Measurements from ENCODE around the gene GPR42. TPM values are rescaled to one million over a fixed set of nuclear protein-coding genes. Genes with fewer than 3 reads are reported as not detected.

GPR42 gene
- total and polyA plus RNA-seq, 5 donors from 2014 or later, result not detected

DNA sequence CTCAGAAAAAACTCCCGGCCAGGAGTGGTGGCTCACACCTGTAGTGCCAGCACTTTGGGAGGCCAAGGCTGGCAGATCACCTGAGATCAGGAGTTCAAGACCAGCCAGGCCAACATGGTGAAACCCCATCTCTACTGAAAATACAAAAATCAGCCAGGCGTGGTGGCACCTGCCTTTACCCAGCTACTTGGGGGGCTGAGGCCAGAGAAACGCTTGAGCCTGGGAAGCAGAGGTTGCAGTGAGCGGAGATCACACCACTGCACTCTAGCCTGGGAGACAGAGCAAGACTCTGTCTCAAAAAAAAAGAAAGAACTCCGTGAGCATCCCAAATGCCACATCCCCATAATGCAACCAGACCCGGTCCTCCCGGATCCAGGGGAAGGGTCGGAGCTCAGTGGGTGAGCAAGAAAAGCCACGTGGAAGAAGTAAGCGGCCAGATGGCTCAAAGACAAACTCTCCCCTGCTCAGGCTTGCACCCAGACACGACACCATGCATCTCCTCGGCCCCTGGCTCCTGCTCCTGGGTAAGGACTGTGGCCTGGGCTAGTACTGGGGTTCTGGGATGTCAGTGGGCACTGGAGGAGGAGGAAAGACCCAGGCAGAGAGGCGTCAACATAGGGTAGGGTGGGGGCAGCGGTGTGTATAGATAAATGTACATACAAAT is 39.2 kb upstream of the GPR42 start:
- no peak for DNase-seq
- Histone ChIP-seq H3K4me1 (ENCODE audit: control insufficient read depth, insufficient read depth, low read length, poor library complexity, severe bottlenecking) (no peaks in the 10 kb centered on the region), H3K36me3 (ENCODE audit: control insufficient read depth, insufficient read depth, low read length) (no peaks in the 10 kb centered on the region), H3K27ac (ENCODE audit: insufficient read depth, low read length, poor library complexity, severe bottlenecking) (no peak overlapping the region), H3K4me3 (ENCODE audit: low read depth, low read length) (no peak overlapping the region), H3K27me3 (ENCODE audit: control insufficient read depth, insufficient read depth, low read length) (no peaks in the 10 kb centered on the region), H3K9me3 (ENCODE audit: control insufficient read depth in 2 of 2, low read length in 2 of 2) (no peaks in the 10 kb centered on the region)
- peaks cover 19% of the 10 kb centered on the region for H3K27me3 Mint-ChIP-seq
- peaks cover 0 to 6% (median under 1%) of the 10 kb centered on the region in 4 donors for H3K4me1 Mint-ChIP-seq
- no peak overlapping the region for H3K4me3 Mint-ChIP-seq
- ATAC-seq (ENCODE audit: low read depth in 2 of 2), result no peak
- no peak overlapping the region for H3K27ac Mint-ChIP-seq
- no peaks in the 10 kb centered on the region for H3K36me3 Mint-ChIP-seq
- no peaks in the 10 kb centered on the region for H3K9me3 Mint-ChIP-seq

DNA sequence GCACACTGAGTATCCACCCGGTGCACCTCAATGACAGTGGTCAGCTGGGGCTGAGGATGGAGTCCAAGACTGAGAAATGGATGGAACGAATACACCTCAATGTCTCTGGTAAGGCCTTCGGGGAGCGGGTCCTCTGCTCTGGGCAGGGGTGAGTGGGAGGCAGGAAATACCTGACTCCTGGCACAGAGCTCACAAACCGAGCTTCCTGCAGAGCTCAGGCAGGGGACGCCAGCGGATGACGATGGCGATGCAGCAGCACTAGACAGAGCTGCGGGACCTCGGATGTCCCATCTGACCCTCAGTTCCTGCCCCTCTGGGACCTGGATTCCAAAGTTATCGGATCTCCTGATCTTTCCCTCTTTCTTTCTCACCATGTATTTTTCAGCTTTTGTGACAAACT is 38.1 kb upstream of the GPR42 start:
- Mint-ChIP-seq H3K9me3 (no peaks in the 10 kb centered on the region), H3K36me3 (no peaks in the 10 kb centered on the region), H3K27ac (no peak overlapping the region), H3K4me1 (peaks cover 0 to 6% (median under 1%) of the 10 kb centered on the region in 4 donors), H3K27me3 (peaks cover 19% of the 10 kb centered on the region), H3K4me3 (no peak overlapping the region)
- peak in 2 of 3 donors; percentile 15 to 23 for DNase-seq
- Histone ChIP-seq H3K36me3 (ENCODE audit: control insufficient read depth, insufficient read depth, low read length) (no peaks in the 10 kb centered on the region), H3K4me3 (ENCODE audit: low read depth, low read length) (no peak overlapping the region), H3K9me3 (ENCODE audit: control insufficient read depth in 2 of 2, low read length in 2 of 2) (no peaks in the 10 kb centered on the region), H3K27ac (ENCODE audit: insufficient read depth, low read length, poor library complexity, severe bottlenecking) (no peak overlapping the region), H3K27me3 (ENCODE audit: control insufficient read depth, insufficient read depth, low read length) (no peaks in the 10 kb centered on the region), H3K4me1 (ENCODE audit: control insufficient read depth, insufficient read depth, low read length, poor library complexity, severe bottlenecking) (no peaks in the 10 kb centered on the region)
- ATAC-seq (ENCODE audit: low read depth in 2 of 2), result peak; percentile 53 to 65

DNA sequence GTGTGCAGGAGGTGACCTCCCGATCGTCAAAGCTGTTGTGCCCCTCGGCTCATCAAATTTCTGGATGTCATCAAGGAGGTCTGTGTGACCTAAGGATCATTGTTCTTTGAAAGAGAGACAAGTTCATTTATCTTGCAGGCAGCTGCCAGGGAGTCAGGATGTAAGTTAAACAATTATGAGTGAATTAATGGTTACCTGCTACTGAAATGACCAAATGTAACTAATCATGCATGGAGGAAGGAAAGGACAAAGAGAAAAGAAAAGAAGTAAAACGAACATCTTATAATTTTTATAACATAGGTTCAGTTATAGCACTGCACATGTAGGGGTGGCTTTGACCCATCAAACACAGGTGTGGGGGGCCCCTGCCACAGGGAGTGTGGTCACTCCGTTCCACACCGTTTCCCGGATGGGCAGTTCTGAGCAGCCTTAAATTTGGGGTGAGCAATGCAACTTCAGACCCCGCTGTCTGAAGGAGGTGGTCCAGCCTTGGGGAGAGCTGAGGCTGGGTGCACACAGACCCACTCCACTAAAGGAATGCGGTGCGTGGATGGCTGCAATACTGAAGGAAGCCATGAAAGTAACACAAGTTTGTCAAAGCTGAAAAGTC is 36.6 kb upstream of the GPR42 start:
- Histone ChIP-seq H3K9me3 (ENCODE audit: control insufficient read depth in 2 of 2, low read length in 2 of 2) (no peaks in the 10 kb centered on the region), H3K27me3 (ENCODE audit: control insufficient read depth, insufficient read depth, low read length) (no peaks in the 10 kb centered on the region), H3K27ac (ENCODE audit: insufficient read depth, low read length, poor library complexity, severe bottlenecking) (no peak overlapping the region), H3K4me3 (ENCODE audit: low read depth, low read length) (no peak overlapping the region), H3K36me3 (ENCODE audit: control insufficient read depth, insufficient read depth, low read length) (no peaks in the 10 kb centered on the region), H3K4me1 (ENCODE audit: control insufficient read depth, insufficient read depth, low read length, poor library complexity, severe bottlenecking) (no peaks in the 10 kb centered on the region)
- H3K4me1 Mint-ChIP-seq, result peaks cover 0 to 6% (median 0%) of the 10 kb centered on the region in 4 donors
- H3K4me3 Mint-ChIP-seq, result no peak overlapping the region
- no peaks in the 10 kb centered on the region for H3K9me3 Mint-ChIP-seq
- H3K27ac Mint-ChIP-seq, result no peak overlapping the region
- H3K27me3 Mint-ChIP-seq, result peaks cover 9% of the 10 kb centered on the region
- no peaks in the 10 kb centered on the region for H3K36me3 Mint-ChIP-seq
- ATAC-seq (ENCODE audit: low read depth in 2 of 2), result no peak
- DNase-seq, result no peak

DNA sequence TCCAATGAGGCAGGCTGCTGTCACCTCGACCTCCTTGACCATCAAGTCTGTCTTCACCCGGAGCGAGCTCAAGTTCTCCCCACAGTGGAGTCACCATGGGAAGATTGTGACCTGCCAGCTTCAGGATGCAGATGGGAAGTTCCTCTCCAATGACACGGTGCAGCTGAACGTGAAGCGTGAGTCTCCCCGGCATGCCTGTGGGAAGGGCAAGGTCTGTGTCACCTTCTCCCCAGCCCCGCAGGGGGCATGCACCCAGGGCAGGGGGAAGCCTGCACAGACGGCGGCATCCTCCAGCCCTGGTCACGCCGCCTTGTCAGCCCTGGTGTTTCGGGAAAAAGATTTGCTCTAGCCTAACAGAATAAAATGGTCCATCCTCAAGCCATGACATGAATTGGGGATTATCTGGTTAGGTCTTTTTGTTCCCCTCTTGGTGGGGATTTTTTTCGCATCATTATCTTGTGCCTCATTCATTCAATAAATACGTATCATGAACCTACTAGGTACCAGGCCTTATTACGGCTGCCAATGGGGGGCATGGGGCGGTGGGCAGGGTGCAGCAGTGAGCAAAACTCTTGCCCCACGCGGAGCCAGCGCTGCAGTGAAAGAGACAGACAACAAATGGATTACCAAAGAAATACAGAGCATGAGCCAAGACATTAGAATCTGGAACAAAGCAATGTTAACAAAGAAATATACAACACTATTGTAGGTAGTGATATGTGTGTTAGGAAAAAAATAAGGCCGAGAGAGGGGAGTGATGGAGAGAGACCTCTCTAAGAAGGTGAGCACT is 34.5 kb upstream of the GPR42 start:
- DNase-seq (no peak), ATAC-seq (ENCODE audit: low read depth in 2 of 2) (no peak)
- Mint-ChIP-seq H3K9me3 (no peaks in the 10 kb centered on the region), H3K36me3 (no peaks in the 10 kb centered on the region), H3K27me3 (peaks cover 9% of the 10 kb centered on the region), H3K27ac (no peak overlapping the region), H3K4me1 (peaks cover 0 to 6% (median 0%) of the 10 kb centered on the region in 4 donors), H3K4me3 (no peak overlapping the region)
- Histone ChIP-seq H3K9me3 (ENCODE audit: control insufficient read depth in 2 of 2, low read length in 2 of 2) (no peaks in the 10 kb centered on the region), H3K4me1 (ENCODE audit: control insufficient read depth, insufficient read depth, low read length, poor library complexity, severe bottlenecking) (no peaks in the 10 kb centered on the region), H3K36me3 (ENCODE audit: control insufficient read depth, insufficient read depth, low read length) (no peaks in the 10 kb centered on the region), H3K27ac (ENCODE audit: insufficient read depth, low read length, poor library complexity, severe bottlenecking) (no peak overlapping the region), H3K27me3 (ENCODE audit: control insufficient read depth, insufficient read depth, low read length) (no peaks in the 10 kb centered on the region), H3K4me3 (ENCODE audit: low read depth, low read length) (no peak overlapping the region)

DNA sequence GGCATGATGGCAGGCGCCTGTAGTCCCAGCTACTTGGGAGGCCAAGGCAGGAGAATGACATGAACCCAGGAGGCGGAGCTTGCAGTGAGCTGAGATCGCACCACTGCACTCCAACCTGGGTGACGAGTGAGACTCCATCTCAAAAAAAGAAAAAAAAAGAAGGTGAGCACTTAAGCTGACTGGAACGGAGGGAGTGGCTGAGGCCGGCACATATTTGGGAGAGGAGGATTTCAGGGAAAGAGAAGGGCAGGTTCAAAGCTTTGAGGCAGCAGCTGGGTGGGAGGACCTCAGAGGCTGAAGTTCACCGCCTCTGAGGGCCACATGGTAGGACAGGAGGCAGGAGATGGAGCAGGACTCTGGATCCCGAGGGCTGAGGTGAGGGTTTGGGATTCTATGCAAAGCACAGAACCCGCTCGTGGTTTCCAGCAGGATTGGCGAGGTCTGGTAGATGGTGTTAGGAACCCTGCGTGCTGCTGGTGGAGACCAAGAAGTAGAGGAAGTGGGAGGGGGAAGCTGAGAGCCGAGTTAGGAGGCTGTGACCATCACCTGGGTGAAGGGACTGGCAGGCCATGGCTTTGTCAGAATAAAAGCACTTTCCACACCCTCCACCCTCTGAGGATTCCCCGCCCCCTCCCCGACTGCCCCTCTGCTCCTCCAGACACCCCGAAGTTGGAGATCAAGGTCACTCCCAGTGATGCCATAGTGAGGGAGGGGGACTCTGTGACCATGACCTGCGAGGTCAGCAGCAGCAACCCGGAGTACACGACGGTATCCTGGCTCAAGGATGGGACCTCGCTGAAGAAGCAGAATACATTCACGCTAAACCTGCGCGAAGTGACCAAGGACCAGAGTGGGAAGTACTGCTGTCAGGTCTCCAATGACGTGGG is 33.5 kb upstream of the GPR42 start:
- ATAC-seq (ENCODE audit: low read depth in 2 of 2), result no peak
- no peak overlapping the region for H3K4me3 ChIP-seq (ENCODE audit: low read depth, low read length)
- no peak overlapping the region for H3K4me3 Mint-ChIP-seq
- H3K9me3 Mint-ChIP-seq, result no peaks in the 10 kb centered on the region
- H3K27ac Mint-ChIP-seq, result no peak overlapping the region
- H3K27ac ChIP-seq (ENCODE audit: insufficient read depth, low read length, poor library complexity, severe bottlenecking), result no peak overlapping the region
- no peaks in the 10 kb centered on the region for H3K36me3 Mint-ChIP-seq
- H3K36me3 ChIP-seq (ENCODE audit: control insufficient read depth, insufficient read depth, low read length), result no peaks in the 10 kb centered on the region
- no peaks in the 10 kb centered on the region for H3K4me1 ChIP-seq (ENCODE audit: control insufficient read depth, insufficient read depth, low read length, poor library complexity, severe bottlenecking)
- H3K9me3 ChIP-seq (ENCODE audit: control insufficient read depth in 2 of 2, low read length in 2 of 2), result no peaks in the 10 kb centered on the region
- no peak for DNase-seq
- H3K4me1 Mint-ChIP-seq, result peaks cover 0 to 6% (median 0%) of the 10 kb centered on the region in 4 donors
- no peaks in the 10 kb centered on the region for H3K27me3 ChIP-seq (ENCODE audit: control insufficient read depth, insufficient read depth, low read length)
- peaks cover 12% of the 10 kb centered on the region for H3K27me3 Mint-ChIP-seq

DNA sequence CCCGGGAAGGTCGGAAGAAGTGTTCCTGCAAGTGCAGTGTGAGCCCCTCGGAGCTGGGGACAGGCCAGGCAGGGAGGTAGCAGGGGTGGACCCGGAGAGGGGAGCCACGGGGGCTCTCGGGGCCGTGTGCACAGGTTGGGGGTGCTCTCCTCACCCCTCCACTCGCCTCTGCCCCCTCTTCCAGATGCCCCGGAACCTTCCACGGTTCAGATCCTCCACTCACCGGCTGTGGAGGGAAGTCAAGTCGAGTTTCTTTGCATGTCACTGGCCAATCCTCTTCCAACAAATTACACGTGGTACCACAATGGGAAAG is 32.9 kb upstream of the GPR42 start:
- H3K36me3 ChIP-seq (ENCODE audit: control insufficient read depth, insufficient read depth, low read length), result no peaks in the 10 kb centered on the region
- H3K27ac Mint-ChIP-seq, result no peak overlapping the region

DNA sequence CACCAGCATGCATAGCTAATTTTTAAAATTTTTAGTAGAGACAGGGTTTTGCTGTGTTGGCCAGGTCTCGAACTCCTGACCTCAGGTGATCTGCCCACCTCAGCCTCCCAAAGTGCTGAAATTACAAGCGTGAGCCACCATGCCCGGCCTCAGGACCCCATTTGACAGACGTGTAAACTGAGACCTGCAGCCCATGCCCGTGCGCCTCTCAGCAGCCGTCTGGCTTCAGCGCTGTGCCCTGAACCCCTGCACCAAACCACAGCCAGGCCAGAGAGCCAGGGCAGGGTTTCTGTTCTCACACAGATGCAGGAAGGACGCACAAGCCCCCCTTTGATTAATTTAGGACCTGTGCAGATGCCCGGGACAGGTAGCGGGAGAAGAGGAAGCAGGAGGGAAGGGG is 30.4 kb upstream of the GPR42 start:
- Mint-ChIP-seq H3K27me3 (peaks cover 25% of the 10 kb centered on the region), H3K27ac (no peak overlapping the region), H3K4me1 (no peaks in the 10 kb centered on the region), H3K9me3 (no peaks in the 10 kb centered on the region), H3K4me3 (no peak overlapping the region), H3K36me3 (no peaks in the 10 kb centered on the region)
- H3K9me3 ChIP-seq (ENCODE audit: control insufficient read depth in 2 of 2, low read length in 2 of 2), result no peaks in the 10 kb centered on the region
- no peaks in the 10 kb centered on the region for H3K27me3 ChIP-seq (ENCODE audit: control insufficient read depth, insufficient read depth, low read length)
- DNase-seq (no peak), ATAC-seq (ENCODE audit: low read depth in 2 of 2) (no peak)
- no peaks in the 10 kb centered on the region for H3K4me1 ChIP-seq (ENCODE audit: control insufficient read depth, insufficient read depth, low read length, poor library complexity, severe bottlenecking)
- H3K36me3 ChIP-seq (ENCODE audit: control insufficient read depth, insufficient read depth, low read length), result no peaks in the 10 kb centered on the region
- no peak overlapping the region for H3K4me3 ChIP-seq (ENCODE audit: low read depth, low read length)
- H3K27ac ChIP-seq (ENCODE audit: insufficient read depth, low read length, poor library complexity, severe bottlenecking), result no peak overlapping the region

More for the DNA sequence above, 32.9 kb upstream of the GPR42 start:
- peaks cover 18% of the 10 kb centered on the region for H3K27me3 Mint-ChIP-seq
- no peaks in the 10 kb centered on the region for H3K4me1 ChIP-seq (ENCODE audit: control insufficient read depth, insufficient read depth, low read length, poor library complexity, severe bottlenecking)
- no peak overlapping the region for H3K4me3 ChIP-seq (ENCODE audit: low read depth, low read length)
- H3K36me3 Mint-ChIP-seq, result no peaks in the 10 kb centered on the region
- no peaks in the 10 kb centered on the region for H3K9me3 Mint-ChIP-seq
- peaks cover 0 to 2% (median 0%) of the 10 kb centered on the region in 4 donors for H3K4me1 Mint-ChIP-seq
- H3K4me3 Mint-ChIP-seq, result no peak overlapping the region
- H3K9me3 ChIP-seq (ENCODE audit: control insufficient read depth in 2 of 2, low read length in 2 of 2), result no peaks in the 10 kb centered on the region
- no peak overlapping the region for H3K27ac ChIP-seq (ENCODE audit: insufficient read depth, low read length, poor library complexity, severe bottlenecking)
- H3K27me3 ChIP-seq (ENCODE audit: control insufficient read depth, insufficient read depth, low read length), result no peaks in the 10 kb centered on the region
- ATAC-seq (ENCODE audit: low read depth in 2 of 2) (no peak), DNase-seq (no peak)
